Activated CD4-positive, alpha-beta T cell treated with anti-CD3 and anti-CD28 coated beads for 1 hour (primary cell): ENCODE results near the gene C2orf42.
"Not testable (repeated sequence)": the region's sequence is repeated elsewhere in the genome, so short reads cannot be mapped to it uniquely, and the experiment has no call there.

Experiments used
- DNase-seq: peaks from one replicate; pipeline ENCODE4 v3.0.0-alpha.2; 2020

The C2orf42 gene

DNA sequence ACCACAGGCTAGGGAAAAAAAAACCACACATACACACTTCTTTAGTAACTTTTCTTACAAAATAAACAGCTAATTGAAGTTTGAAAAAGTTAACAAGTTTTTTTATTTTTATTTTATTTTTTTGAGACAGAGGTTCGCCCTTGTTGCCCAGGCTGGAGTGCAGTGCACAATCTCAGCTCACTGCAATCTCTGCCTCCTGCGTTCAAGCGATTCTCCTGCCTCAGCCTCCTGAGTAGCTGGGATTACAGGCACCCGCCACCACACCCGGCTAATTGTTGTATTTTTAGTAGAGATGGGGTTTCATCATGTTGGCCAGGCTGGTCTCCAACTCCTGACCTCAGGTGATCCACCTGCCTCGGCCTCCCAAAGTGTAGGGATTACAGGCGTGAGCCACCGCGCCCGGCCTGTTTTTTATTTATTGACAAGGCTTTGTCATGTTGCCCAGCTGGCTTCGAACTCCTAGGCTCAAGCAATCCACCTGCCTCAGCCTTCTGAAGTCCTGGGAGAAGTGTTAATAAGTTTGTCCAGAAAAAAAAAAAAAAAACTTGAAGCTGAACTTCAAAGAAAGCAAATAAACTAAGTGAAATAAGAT is 21.1 kb downstream of the C2orf42 start:
- DNase-seq = not testable (repeated sequence)

- no peak for DNase-seq
These were observed 29.7 kb downstream of the C2orf42 start for GRCh38 chr2:70161069-70161534.

DNA sequence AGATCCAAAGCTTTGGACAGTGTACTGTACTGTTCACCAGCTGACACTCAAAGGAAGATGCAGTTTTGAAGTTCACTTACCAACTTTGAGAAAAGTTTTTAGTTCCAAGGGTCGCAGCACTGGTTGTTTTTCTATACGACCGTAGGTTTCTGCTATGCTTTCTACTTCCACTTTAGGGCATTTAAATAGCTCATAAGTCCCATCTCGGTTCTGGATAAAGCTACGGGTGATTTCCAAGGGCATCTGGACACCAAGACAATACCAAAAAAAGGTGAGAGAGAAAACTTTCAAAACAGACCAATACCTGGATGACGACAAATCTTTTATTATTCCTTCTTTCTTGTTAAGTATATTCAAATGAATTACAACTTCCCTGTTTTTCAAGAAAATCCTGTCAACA is 30.3 kb downstream of the C2orf42 start:
- no peak for DNase-seq

GRCh38 chr2:70149130-70149686 is 41.6 kb downstream of the C2orf42 start:
- DNase-seq = not testable (repeated sequence)

- DNase-seq = not testable (repeated sequence)
These were observed 42.5 kb downstream of the C2orf42 start for GRCh38 chr2:70148211-70148760.

GRCh38 chr2:70145851-70146739 is 44.7 kb downstream of the C2orf42 start:
- DNase-seq = no peak

- DNase-seq = no peak
These were observed 45.7 kb downstream of the C2orf42 start for GRCh38 chr2:70145144-70145490.

DNA sequence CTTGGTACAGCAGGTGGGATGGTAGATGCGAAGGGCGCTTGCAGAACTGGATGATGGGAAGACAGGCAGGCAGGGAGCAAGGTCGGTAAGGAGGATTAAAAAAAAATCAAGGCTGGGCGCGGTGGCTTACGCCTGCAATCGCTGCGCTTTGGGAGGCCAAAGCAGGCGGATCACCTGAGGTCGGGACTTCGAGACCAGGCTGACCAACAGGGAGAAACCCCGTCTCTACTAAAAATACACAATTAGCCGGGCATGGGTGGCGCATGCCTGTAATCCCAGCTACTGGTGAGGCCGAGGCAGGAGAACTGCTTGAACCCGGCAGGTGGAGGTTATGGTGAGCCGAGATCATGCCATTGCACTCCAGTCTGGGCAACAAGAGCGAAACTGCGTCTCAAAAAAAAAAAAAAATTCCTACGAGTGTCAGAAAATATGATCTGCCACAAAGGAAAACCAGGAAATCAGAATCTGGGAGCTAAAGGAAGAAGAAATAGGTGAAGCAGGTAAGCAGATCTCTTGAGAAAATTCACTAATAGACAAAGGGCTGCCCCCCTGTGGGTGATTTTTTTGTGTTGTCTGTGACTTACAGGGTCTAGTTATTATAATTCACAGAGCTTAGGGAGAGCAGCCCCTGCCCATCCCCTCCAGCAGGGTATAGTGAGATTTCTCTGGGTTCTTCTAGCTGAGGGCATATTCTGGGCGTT is 46.2 kb downstream of the C2orf42 start:
- DNase-seq = no peak

DNA sequence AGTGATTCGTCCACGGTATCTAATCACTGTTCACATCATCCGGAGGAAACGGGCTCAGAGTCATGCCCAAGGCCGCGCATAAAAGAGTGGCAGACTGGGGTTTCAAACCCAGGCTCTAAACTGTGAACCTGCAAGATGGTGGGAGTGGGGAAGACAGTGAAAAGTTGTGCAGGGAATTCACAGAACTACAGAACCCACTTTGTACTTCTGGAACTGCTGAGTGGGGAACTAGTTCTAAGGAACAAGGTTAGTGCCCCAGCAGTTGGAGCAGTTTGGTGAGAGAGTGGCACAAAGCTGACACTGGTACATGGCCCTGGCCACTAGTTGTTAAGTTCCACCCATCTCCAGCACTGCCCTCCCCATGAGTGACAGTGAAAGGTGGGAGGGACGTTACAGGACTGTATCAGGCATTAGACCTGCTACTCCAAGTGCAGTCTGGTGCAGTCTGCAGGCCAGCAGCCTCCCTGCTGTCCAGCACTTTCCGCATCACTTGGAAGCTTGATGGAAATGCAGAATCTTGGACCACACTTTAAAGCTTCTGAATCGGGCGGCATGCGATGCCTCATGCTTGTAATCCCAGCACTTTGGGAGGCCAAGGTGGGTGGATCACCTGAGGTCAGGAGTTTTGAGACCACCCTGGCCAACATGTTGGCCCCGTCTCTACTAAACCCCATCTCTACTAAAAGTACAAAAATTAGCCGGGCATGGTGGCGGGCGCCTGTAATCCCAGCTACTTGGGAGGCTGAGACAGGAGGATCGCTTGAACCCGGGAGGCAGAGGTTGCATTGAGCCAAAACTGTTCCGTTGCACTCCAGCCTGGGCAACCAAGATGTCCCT is 47.3 kb downstream of the C2orf42 start:
- DNase-seq = peak; percentile 36

DNA sequence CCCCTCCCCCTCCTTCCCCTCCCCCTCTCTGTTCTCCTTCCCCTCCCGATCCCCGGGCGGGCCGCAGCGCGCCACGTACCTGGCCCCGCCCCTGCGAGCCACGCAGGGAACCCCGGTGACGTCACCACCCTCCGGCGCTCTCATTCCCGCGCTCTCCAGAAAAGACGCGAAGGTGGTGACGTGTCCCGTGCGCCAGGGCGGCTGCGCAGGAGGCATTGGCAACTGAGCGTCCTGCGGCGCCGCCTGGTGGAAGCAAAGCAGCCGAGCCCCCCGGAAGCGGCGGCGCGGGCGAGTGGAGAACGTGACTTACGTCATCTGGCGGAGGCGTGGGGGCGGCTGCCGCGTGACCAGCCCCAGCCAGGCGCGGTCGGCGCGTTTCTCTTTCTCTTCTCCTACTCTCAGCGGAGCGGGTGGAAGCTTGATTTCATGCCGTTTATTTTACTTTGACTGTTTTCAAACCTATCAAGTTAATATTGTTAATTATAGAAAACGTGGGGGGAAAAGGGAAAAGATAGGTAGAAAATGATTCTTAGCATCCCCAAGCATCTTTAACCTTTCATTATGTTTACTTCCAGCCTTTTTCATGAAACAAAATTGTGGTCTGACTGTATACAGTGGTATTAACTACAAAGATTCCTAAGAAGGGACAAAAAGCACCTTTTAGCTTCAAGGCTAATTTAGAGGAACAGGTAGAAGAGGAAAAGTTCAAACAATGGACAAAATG is 48.1 kb downstream of the C2orf42 start:
- peak; percentile 100 for DNase-seq

- DNase-seq = peak; percentile 57
These were observed 48.8 kb downstream of the C2orf42 start for GRCh38 chr2:70141902-70142589.

DNA sequence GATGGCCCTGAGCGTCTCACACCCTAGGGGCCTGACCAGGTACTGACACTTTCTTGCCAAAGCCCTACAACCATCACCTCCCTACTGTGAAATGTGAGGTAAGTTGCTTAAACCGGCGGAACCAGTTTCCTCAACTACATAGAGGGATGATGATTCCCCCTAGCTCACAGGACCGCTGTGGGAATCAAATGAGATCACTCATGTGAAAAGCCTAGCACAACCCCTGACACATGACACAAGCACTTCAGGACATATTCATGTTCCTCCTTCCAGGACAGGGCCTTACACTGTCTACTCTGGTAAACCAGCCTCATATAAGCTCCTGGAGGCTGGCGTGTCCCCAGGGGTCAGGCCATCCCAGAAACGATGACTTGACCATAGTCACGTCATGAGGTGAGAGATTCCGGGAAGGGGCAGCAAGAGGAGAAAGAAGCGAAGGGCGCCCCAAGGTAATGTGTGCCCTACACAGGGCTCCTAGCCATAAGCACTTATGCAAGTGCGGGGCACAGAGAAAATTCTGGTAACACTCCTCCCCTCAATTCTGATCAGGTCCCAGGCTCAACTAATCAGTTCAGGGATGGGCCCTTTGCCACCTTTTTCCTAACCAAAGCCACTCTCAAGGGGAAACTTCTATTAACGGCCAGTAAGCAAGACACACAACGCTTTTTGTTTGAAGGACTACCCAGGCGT is 49.5 kb downstream of the C2orf42 start:
- peak; percentile 47 for DNase-seq

- DNase-seq = no peak
These were observed 50.0 kb downstream of the C2orf42 start for GRCh38 chr2:70140791-70141211.

DNA sequence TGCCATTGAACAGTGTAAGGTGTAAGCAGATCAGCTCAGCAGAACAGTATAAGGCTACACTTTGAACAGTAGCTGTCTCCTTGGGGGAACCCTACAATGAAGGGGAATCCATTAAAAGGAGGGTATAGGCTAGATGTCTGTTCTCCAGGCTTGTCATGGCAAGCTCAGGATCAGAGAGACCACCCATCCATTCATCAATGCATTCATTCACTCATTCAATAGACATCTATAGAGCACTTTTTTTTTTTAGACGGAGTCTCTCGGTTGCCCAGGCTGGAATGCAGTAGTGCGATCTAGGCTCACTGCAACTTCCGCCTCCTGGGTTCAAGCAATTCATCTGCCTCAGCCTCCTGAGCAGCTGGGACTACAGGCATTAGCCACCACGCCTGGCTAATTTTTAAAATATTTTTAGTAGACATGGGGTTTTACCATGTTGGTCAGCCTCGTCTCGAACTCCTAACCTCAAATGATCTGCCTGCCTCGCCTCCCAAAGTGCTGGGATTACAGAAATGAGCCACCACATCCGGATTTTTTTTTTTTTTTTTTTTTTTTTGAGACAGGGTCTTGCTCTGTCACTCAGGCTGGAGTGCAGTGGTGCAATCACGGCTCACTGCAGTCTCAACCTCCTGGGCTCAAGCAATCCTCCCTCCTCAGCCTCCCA is 56.4 kb downstream of the C2orf42 start:
- not testable (repeated sequence) for DNase-seq

- no peak for DNase-seq
These were observed 57.1 kb downstream of the C2orf42 start for GRCh38 chr2:70133491-70134322.

DNA sequence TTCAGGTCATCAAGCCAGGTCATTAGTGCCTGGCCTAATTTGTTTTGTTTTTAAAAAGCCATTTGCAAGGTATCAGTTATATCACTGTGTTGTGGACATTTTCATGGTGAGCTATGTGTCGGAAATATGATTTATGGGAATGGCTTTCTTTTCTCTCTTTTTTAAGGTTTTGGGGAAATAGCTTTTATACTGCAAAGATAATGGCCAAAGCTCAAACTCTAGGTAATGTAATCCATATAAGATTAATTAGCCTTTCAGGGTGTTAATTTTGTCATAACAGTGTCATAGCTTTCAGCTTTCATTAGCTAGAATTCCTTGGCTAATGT is 57.7 kb downstream of the C2orf42 start:
- DNase-seq = no peak

GRCh38 chr2:70132244-70133126 is 58.3 kb downstream of the C2orf42 start:
- no peak for DNase-seq
